Stimulated activated CD4-positive, alpha-beta T cell treated with anti-CD3 and anti-CD28 coated beads, Interleukin-12 subunit alpha, Interleukin-12 subunit beta, amount 100 ng/mL, for 48 hours (primary cell): Measurements from ENCODE around the gene ZWILCH.
A peak's percentile ranks its signal among the peaks of the same experiment; 100 is the strongest.
"Not testable (repeated sequence)": the region's sequence is repeated elsewhere in the genome, so short reads cannot be mapped to it uniquely, and the experiment has no call there.

Source experiments
- DNase-seq, 3 donors: peaks; one replicate each; pipeline ENCODE4 v3.0.0-alpha.2; 2020; ENCODE audit warnings: low read depth in 2 of 3, low spot score in 1 of 3

The ZWILCH gene

GRCh38 chr15:66486887-66487286 is 18.2 kb upstream of the ZWILCH start:
- DNase-seq, result no peak

- DNase-seq, result no peak
Measured at GRCh38 chr15:66488525-66488924, 16.6 kb upstream of the ZWILCH start.

- DNase-seq, result no peak
Measured at GRCh38 chr15:66489179-66489791, 15.8 kb upstream of the ZWILCH start.

GRCh38 chr15:66491846-66492245 is 13.3 kb upstream of the ZWILCH start:
- no peak for DNase-seq

- DNase-seq, result no peak
Measured at GRCh38 chr15:66494262-66494661, 10.9 kb upstream of the ZWILCH start.

- DNase-seq, result peak in 2 of 3 donors; percentile 4 to 23
Measured at GRCh38 chr15:66496951-66497501, 8.1 kb upstream of the ZWILCH start.

- peak; percentile 96 to 99 (median 97) for DNase-seq
Measured at GRCh38 chr15:66497502-66498455, 7.3 kb upstream of the ZWILCH start, which contains the start of gene SNAPC5. TSS of gene SNAPC5 (minus strand) at chr15:66497762. CDS start at chr15:66497731, 31 bp downstream.

GRCh38 chr15:66498501-66499386 is 6.4 kb upstream of the ZWILCH start:
- no peak for DNase-seq

- not testable (repeated sequence) for DNase-seq
Measured at GRCh38 chr15:66500346-66500745, 4.8 kb upstream of the ZWILCH start.

GRCh38 chr15:66502491-66502890 is 2.6 kb upstream of the ZWILCH start:
- DNase-seq, result no peak

GRCh38 chr15:66503041-66503648 is 2.0 kb upstream of the ZWILCH start:
- DNase-seq, result not testable (repeated sequence)

- DNase-seq, result no peak
Measured at GRCh38 chr15:66503780-66504562, 1.2 kb upstream of the ZWILCH start.

- no peak for DNase-seq
Measured at GRCh38 chr15:66505430-66505811, 295 bp downstream of the ZWILCH start.

- DNase-seq, result no peak
Measured at GRCh38 chr15:66505818-66506217, 692 bp downstream of the ZWILCH start.

- DNase-seq, result no peak
Measured at GRCh38 chr15:66508293-66508883, 3.3 kb downstream of the ZWILCH start.

GRCh38 chr15:66514586-66514985 is 9.5 kb downstream of the ZWILCH start:
- no peak for DNase-seq

GRCh38 chr15:66515901-66516322 is 10.8 kb downstream of the ZWILCH start:
- no peak for DNase-seq

- DNase-seq, result no peak
Measured at GRCh38 chr15:66523926-66524325, 18.8 kb downstream of the ZWILCH start.

GRCh38 chr15:66524838-66525237 is 19.7 kb downstream of the ZWILCH start:
- DNase-seq, result no peak
